H9 (cell line): Measurements from ENCODE around the gene IL1R2. TPM values are rescaled to one million over a fixed set of nuclear protein-coding genes. Genes with fewer than 3 reads are reported as not detected.

Experiments
- DNase-seq: peaks from one replicate; pipeline ENCODE4 v3.0.0-alpha.2; 2017
- H2AFZ ChIP-seq: one replicate; pipeline ENCODE4 v1.6.1; 2013; ENCODE audit warnings: mild to moderate bottlenecking, low read length, control low read depth, moderate library complexity
- H2AK5ac ChIP-seq: 2 replicates; pipeline ENCODE4 v1.6.1; 2013; ENCODE audit warnings: low read length, control low read depth, mixed read lengths; ENCODE audit not compliant: insufficient read length
- H2BK120ac ChIP-seq: one replicate; pipeline ENCODE4 v1.6.1; 2013; ENCODE audit warnings: low read depth, mild to moderate bottlenecking, low read length, control low read depth, inconsistent platforms; ENCODE audit not compliant: poor library complexity, severe bottlenecking
- H2BK12ac ChIP-seq: 2 replicates; pipeline ENCODE4 v1.6.1; 2013; ENCODE audit warnings: low read length, control low read depth, mixed read lengths, low read depth; ENCODE audit not compliant: insufficient read length
- H2BK15ac ChIP-seq: 2 replicates; pipeline ENCODE4 v1.6.1; 2013; ENCODE audit warnings: low read depth, low read length, control low read depth
- H2BK20ac ChIP-seq: one replicate; pipeline ENCODE4 v1.6.1; 2013; ENCODE audit warnings: low read depth, mild to moderate bottlenecking, low read length, control low read depth, inconsistent platforms; ENCODE audit not compliant: poor library complexity, severe bottlenecking
- H2BK5ac ChIP-seq: 2 replicates; pipeline ENCODE4 v1.6.1; 2013; ENCODE audit warnings: low read length, control low read depth, mixed read lengths; ENCODE audit not compliant: insufficient read length
- H3K14ac ChIP-seq: 2 replicates; pipeline ENCODE4 v1.6.1; 2013; ENCODE audit warnings: low read length, control low read depth; ENCODE audit not compliant: insufficient read depth
- H3K18ac ChIP-seq: 2 replicates; pipeline ENCODE4 v1.6.1; 2013; ENCODE audit warnings: low read depth, mild to moderate bottlenecking, mixed read lengths, low read length, control low read depth; ENCODE audit not compliant: insufficient read length
- H3K23ac ChIP-seq: 2 replicates; pipeline ENCODE4 v1.6.1; 2013; ENCODE audit warnings: low read length, control low read depth, mixed read lengths, low read depth; ENCODE audit not compliant: insufficient read length
- H3K23me2 ChIP-seq: 2 replicates; pipeline ENCODE4 v1.6.1; 2013; ENCODE audit warnings: low read depth, mild to moderate bottlenecking, mixed read lengths, low read length, control low read depth; ENCODE audit not compliant: insufficient read length, poor library complexity, severe bottlenecking
- H3K27ac ChIP-seq: 2 replicates; pipeline ENCODE4 v1.5.1; 2013; ENCODE audit warnings: low read length, control low read depth, mixed read lengths, low read depth; ENCODE audit not compliant: insufficient read length
- H3K27me3 ChIP-seq: 2 replicates; pipeline ENCODE4 v1.6.1; 2013; ENCODE audit warnings: low read length, control low read depth, inconsistent platforms; ENCODE audit not compliant: insufficient read depth
- H3K4ac ChIP-seq: 2 replicates; pipeline ENCODE4 v1.6.1; 2013; ENCODE audit warnings: low read depth, mild to moderate bottlenecking, control low read depth, inconsistent platforms, low read length, moderate library complexity
- H3K4me1 ChIP-seq: 2 replicates; pipeline ENCODE4 v1.6.1; 2013; ENCODE audit warnings: low read length, control low read depth, inconsistent platforms; ENCODE audit not compliant: insufficient read depth
- H3K4me2 ChIP-seq: 2 replicates; pipeline ENCODE4 v1.6.1; 2013; ENCODE audit warnings: low read length, control low read depth, mixed read lengths; ENCODE audit not compliant: insufficient read length, insufficient read depth
- H3K56ac ChIP-seq: 2 replicates; pipeline ENCODE4 v1.6.1; 2013; ENCODE audit warnings: low read depth, mild to moderate bottlenecking, mixed read lengths, low read length, control low read depth; ENCODE audit not compliant: insufficient read length
- H3K79me1 ChIP-seq: 2 replicates; pipeline ENCODE4 v1.6.1; 2013; ENCODE audit warnings: low read depth, mild to moderate bottlenecking, moderate library complexity, low read length, control low read depth, inconsistent platforms; ENCODE audit not compliant: insufficient read depth, poor library complexity, severe bottlenecking
- H3K79me2 ChIP-seq: 2 replicates; pipeline ENCODE4 v1.6.1; 2013; ENCODE audit warnings: low read length, control low read depth, inconsistent platforms; ENCODE audit not compliant: insufficient read depth
- H3K9ac ChIP-seq: 2 replicates; pipeline ENCODE4 v1.6.1; 2013; ENCODE audit warnings: low read length, control low read depth, mixed read lengths; ENCODE audit not compliant: insufficient read length; ENCODE audit errors: extremely low read depth
- H3K9me3 ChIP-seq: one replicate; pipeline ENCODE4 v1.6.1; 2013; ENCODE audit warnings: low read depth, low read length, inconsistent platforms; ENCODE audit not compliant: control insufficient read depth
- H3T11ph ChIP-seq: one replicate; pipeline ENCODE4 v1.6.1; 2013; ENCODE audit warnings: mild to moderate bottlenecking, low read length, control low read depth, inconsistent platforms
- H4K20me1 ChIP-seq: one replicate; pipeline ENCODE4 v1.6.1; 2013; ENCODE audit not compliant: control insufficient read depth, insufficient read length, insufficient read depth
- H4K5ac ChIP-seq: 2 replicates; pipeline ENCODE4 v1.6.1; 2013; ENCODE audit warnings: low read depth, mild to moderate bottlenecking, mixed read lengths, low read length, control low read depth; ENCODE audit not compliant: insufficient read length
- H4K8ac ChIP-seq: replicated peaks from 2 replicates; pipeline ENCODE4 v1.6.1; 2013; ENCODE audit warnings: low read length, control low read depth, mixed read lengths, low read depth; ENCODE audit not compliant: insufficient read length
- H4K91ac ChIP-seq: 2 replicates; pipeline ENCODE4 v1.6.1; 2013; ENCODE audit warnings: low read depth, mild to moderate bottlenecking, moderate library complexity, mixed read lengths, low read length, control low read depth; ENCODE audit not compliant: insufficient read length
- H3K27ac Mint-ChIP-seq, 3 experiments: 2 replicates in 2 of 3; 3 replicates in 1 of 3; pipeline ENCODE4 v1.8.0; 2020 to 2021; ENCODE audit warnings: mixed read lengths in 3 of 3, mild to moderate bottlenecking in 1 of 3, moderate library complexity in 1 of 3
- H3K27me3 Mint-ChIP-seq: 2 replicates; pipeline ENCODE4 v1.8.0; 2021; ENCODE audit warnings: low read depth, mild to moderate bottlenecking, moderate library complexity, mixed read lengths
- H3K36me3 Mint-ChIP-seq, 3 experiments: 2 replicates in 2 of 3; 3 replicates in 1 of 3; pipeline ENCODE4 v1.8.0; 2020 to 2021; ENCODE audit warnings: low read depth in 3 of 3, mixed read lengths in 3 of 3; ENCODE audit not compliant: insufficient read depth in 1 of 3
- H3K4me1 Mint-ChIP-seq, 2 experiments: 2 replicates each; pipeline ENCODE4 v1.8.0; 2020; ENCODE audit warnings: mixed read lengths in 2 of 2
- H3K4me3 Mint-ChIP-seq, 2 experiments: 2 replicates in 1 of 2; 3 replicates in 1 of 2; pipeline ENCODE4 v1.8.0; 2020 to 2021; ENCODE audit warnings: mild to moderate bottlenecking in 2 of 2, mixed read lengths in 2 of 2, moderate library complexity in 1 of 2
- H3K9me3 Mint-ChIP-seq, 2 experiments: 2 replicates in 1 of 2; 3 replicates in 1 of 2; pipeline ENCODE4 v1.8.0; 2020; ENCODE audit warnings: mild to moderate bottlenecking in 2 of 2, mixed read lengths in 2 of 2, moderate library complexity in 1 of 2
- WGBS: extraction: QIAGEN DNeasy Blood & Tissue Kit; methylation state at CpG from one replicate; pipeline ENCODE4 v1.1.7; 2013; ENCODE audit warnings: missing lambda C conversion rate, low lambda C conversion rate, mixed read lengths; ENCODE audit not compliant: insufficient read length; ENCODE audit errors: extremely low coverage; 5-methylcytosine and 5-hydroxymethylcytosine counted together
- total RNA-seq: library from RNA; stranded (reverse); gene quantifications from 2 replicates; pipeline ENCODE4 v1.2.1, GENCODE V29; 2021
- TF ChIP-seq, protein P1 (sequence below): fragments of 200-600 bp; sonication (generic); conservative IDR thresholded peaks from 3 replicates; pipeline ENCODE4 v1.8.0; 2021; ENCODE audit warnings: antibody characterized with exemption, mild to moderate bottlenecking

The IL1R2 gene
- total RNA-seq, 1 experiment from 2014 or later, result not detected

DNA sequence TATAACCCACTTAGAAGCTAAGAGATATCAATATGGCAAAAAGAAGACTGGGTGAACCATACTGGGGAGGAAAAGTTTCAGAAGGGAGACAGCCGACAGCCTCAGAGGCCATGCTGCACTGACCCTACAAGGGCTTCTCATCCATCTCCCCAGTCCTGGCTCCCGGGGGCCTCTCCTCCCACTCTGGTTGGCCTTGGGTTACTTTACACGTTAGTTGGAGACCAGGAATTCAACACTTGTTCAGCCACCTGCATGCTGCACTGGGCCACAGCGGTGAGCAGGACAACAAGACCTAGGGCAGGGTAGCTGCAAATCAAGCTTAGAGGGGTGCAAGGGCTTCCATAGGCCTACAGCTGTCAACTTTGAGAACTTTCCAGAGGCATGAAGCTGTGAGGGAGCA lies 28.6 kb upstream of the IL1R2 start:
- H2BK12ac ChIP-seq, result no peak overlapping the region
- no peak overlapping the region for H3K4me3 Mint-ChIP-seq
- H3K4me1 Mint-ChIP-seq, result peaks cover 14 to 15% of the 10 kb centered on the region in 2 experiments
- no peaks in the 10 kb centered on the region for H3K27me3 ChIP-seq
- H3K36me3 Mint-ChIP-seq, result peaks cover 0 to under 1% (median under 1%) of the 10 kb centered on the region in 3 experiments; a peak in 2 of 7 replicates
- H3K4me2 ChIP-seq, result no peak overlapping the region
- H3K79me2 ChIP-seq, result no peaks in the 10 kb centered on the region
- no peak overlapping the region for H2AFZ ChIP-seq
- H2BK20ac ChIP-seq, result no peak overlapping the region
- H3K27ac ChIP-seq, result no peak overlapping the region
- peaks cover 4% of the 10 kb centered on the region; the same call in 1 of the 2 replicates for H3K27me3 Mint-ChIP-seq
- H3K56ac ChIP-seq, result no peak overlapping the region
- no peaks in the 10 kb centered on the region for H3K23me2 ChIP-seq
- H2BK120ac ChIP-seq, result no peak overlapping the region
- H3T11ph ChIP-seq, result no peak overlapping the region
- no peak overlapping the region for H3K18ac ChIP-seq
- no peak overlapping the region for H4K5ac ChIP-seq
- no peak overlapping the region for H2BK5ac ChIP-seq
- no peaks in the 10 kb centered on the region for H4K20me1 ChIP-seq
- H2BK15ac ChIP-seq, result no peak overlapping the region
- H4K8ac ChIP-seq, result no peak overlapping the region
- H4K91ac ChIP-seq, result no peak overlapping the region
- no peak overlapping the region; a peak in 2 of 7 replicates for H3K27ac Mint-ChIP-seq
- no peak for DNase-seq
- H3K4me1 ChIP-seq, result no peaks in the 10 kb centered on the region
- H3K9ac ChIP-seq, result no peak overlapping the region
- no CpG with 5 or more reads among the region's 4 CpGs for WGBS
- no peak overlapping the region for H2AK5ac ChIP-seq
- peaks cover 2% of the 10 kb centered on the region for H3K9me3 ChIP-seq
- no peak overlapping the region for H3K4ac ChIP-seq
- no peaks in the 10 kb centered on the region for H3K79me1 ChIP-seq
- TF ChIP-seq, protein P1, sequence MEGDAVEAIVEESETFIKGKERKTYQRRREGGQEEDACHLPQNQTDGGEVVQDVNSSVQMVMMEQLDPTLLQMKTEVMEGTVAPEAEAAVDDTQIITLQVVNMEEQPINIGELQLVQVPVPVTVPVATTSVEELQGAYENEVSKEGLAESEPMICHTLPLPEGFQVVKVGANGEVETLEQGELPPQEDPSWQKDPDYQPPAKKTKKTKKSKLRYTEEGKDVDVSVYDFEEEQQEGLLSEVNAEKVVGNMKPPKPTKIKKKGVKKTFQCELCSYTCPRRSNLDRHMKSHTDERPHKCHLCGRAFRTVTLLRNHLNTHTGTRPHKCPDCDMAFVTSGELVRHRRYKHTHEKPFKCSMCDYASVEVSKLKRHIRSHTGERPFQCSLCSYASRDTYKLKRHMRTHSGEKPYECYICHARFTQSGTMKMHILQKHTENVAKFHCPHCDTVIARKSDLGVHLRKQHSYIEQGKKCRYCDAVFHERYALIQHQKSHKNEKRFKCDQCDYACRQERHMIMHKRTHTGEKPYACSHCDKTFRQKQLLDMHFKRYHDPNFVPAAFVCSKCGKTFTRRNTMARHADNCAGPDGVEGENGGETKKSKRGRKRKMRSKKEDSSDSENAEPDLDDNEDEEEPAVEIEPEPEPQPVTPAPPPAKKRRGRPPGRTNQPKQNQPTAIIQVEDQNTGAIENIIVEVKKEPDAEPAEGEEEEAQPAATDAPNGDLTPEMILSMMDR, result no peak
- peaks cover 0 to 2% of the 10 kb centered on the region in 2 experiments; a peak in 1 of 5 replicates for H3K9me3 Mint-ChIP-seq
- H3K23ac ChIP-seq, result no peak overlapping the region
- no peak overlapping the region for H3K14ac ChIP-seq
